Adipocyte (in vitro differentiated cells): ENCODE results near the gene GRAMD4.

Experiments used
- DNase-seq: peaks from one replicate; pipeline ENCODE4 v3.0.0-alpha.2; 2015; ENCODE audit warnings: low read depth
- H3K27me3 ChIP-seq: replicated peaks from 2 replicates; pipeline ENCODE4 v1.7.0; 2013; ENCODE audit warnings: mild to moderate bottlenecking, low read length, moderate library complexity; ENCODE audit not compliant: control insufficient read depth, insufficient read depth
- H3K36me3 ChIP-seq: 2 replicates; pipeline ENCODE4 v1.7.0; 2013; ENCODE audit warnings: low read length, mild to moderate bottlenecking, moderate library complexity; ENCODE audit not compliant: control insufficient read depth, insufficient read depth, severe bottlenecking
- H3K4me1 ChIP-seq: 2 replicates; pipeline ENCODE4 v1.7.0; 2013; ENCODE audit warnings: mild to moderate bottlenecking, low read length, moderate library complexity; ENCODE audit not compliant: control insufficient read depth, insufficient read depth
- H3K4me3 ChIP-seq: 2 replicates; pipeline ENCODE4 v1.7.0; 2013; ENCODE audit warnings: mild to moderate bottlenecking, low read length, moderate library complexity
- H3K9ac ChIP-seq: 2 replicates; pipeline ENCODE4 v1.7.0; 2013; ENCODE audit warnings: mild to moderate bottlenecking, low read length, moderate library complexity
- H3K9me3 ChIP-seq: 2 replicates; pipeline ENCODE4 v1.7.0; 2013; ENCODE audit warnings: mild to moderate bottlenecking, low read length, moderate library complexity; ENCODE audit not compliant: control insufficient read depth

GRAMD4 gene

DNA sequence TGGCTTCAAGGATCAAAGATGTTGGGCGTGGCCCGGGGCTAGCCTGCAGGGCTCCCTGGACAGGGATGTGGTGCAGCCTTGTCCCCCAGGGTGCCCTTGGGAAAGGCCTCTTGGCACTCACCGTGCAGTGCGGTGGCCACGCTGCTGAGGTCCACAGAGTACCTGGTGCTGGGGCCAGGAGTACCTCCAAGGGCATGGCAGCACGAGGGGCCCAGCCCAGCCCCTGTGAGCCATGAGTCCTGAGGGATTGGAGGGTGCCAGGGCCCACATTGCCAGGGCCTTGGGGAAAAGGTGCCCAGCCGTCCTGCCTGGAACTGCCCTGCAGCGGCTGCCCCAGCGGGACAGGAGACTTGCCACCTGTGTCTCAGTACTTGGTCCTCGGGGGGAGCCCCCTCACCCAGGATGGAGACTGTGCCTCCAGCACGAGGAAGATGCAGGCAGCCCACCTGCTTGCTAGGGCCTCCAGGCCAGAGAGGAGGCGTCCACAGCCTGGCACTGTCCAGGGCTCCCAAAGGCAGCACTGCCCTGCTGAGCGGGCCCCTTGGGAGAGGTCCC, 44.2 kb downstream of the GRAMD4 start:
- Histone ChIP-seq H3K27me3 (no peaks in the 10 kb centered on the region), H3K4me3 (no peak overlapping the region), H3K36me3 (peaks cover 29% of the 10 kb centered on the region), H3K9ac (no peak overlapping the region), H3K9me3 (no peaks in the 10 kb centered on the region), H3K4me1 (no peaks in the 10 kb centered on the region)
- no peak for DNase-seq

DNA sequence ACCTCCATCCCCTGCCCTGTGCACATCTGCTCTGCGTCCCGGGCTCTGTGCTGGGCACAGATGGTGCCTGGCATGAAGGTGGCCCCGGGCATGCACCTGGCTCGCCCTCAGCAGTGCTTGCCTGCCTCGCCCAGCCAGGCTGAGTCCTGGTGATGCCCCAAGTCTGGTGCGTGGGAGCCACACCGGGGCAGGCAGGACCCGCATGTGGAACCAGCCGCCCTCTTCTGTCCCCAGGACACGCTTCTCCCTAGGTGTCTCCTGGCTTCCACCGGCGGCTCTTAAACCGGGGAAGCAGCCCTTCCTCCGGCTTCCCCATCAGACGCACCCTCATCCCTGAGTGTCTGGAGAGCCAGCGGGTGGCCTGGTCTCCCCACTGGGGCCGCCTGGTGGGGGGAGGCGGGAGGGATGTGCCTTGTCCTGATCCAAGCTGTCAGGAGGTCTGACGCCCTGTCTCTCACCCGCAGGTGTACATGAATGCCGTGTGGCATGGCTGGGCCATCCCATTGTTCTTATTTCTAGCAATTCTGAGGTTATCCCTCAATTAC, 45.0 kb downstream of the GRAMD4 start:
- H3K4me3 ChIP-seq: no peak overlapping the region

DNA sequence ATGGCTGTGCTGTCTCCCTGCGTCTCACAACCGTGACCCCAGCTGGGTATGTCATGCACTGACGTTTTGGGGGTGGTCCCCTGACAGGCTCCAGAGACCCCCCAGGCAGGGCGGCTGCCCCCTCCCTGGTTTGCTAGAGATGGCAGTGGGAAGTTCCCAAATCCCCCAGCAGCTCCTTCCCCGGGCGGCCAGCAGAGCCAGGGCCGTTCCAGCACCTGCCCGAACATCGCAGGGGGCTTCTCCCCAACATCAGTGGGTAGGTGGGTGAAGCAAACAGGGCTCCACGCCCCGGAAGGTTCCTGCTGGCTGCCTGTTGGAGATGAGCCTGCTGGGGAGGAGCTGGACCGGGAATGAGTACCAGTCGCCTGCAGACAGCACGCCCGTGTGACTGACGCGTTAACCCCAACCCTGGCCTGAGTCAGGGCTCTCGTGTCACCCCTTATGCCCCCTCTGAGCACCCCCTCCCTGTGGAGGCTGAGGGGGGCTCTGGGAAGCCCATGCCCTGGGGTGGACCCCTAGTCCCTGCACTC, 45.6 kb downstream of the GRAMD4 start:
- peaks cover 36% of the 10 kb centered on the region for H3K36me3 ChIP-seq
- H3K9me3 ChIP-seq: no peaks in the 10 kb centered on the region
- H3K27me3 ChIP-seq: no peaks in the 10 kb centered on the region
- H3K9ac ChIP-seq: no peak overlapping the region
- H3K4me3 ChIP-seq: no peak overlapping the region
- DNase-seq: no peak
- H3K4me1 ChIP-seq: no peaks in the 10 kb centered on the region

More for the DNA sequence above, 45.0 kb downstream of the GRAMD4 start:
- Histone ChIP-seq H3K4me1 (no peaks in the 10 kb centered on the region), H3K9me3 (no peaks in the 10 kb centered on the region), H3K9ac (no peak overlapping the region), H3K36me3 (peaks cover 34% of the 10 kb centered on the region), H3K27me3 (no peaks in the 10 kb centered on the region)
- no peak for DNase-seq

DNA sequence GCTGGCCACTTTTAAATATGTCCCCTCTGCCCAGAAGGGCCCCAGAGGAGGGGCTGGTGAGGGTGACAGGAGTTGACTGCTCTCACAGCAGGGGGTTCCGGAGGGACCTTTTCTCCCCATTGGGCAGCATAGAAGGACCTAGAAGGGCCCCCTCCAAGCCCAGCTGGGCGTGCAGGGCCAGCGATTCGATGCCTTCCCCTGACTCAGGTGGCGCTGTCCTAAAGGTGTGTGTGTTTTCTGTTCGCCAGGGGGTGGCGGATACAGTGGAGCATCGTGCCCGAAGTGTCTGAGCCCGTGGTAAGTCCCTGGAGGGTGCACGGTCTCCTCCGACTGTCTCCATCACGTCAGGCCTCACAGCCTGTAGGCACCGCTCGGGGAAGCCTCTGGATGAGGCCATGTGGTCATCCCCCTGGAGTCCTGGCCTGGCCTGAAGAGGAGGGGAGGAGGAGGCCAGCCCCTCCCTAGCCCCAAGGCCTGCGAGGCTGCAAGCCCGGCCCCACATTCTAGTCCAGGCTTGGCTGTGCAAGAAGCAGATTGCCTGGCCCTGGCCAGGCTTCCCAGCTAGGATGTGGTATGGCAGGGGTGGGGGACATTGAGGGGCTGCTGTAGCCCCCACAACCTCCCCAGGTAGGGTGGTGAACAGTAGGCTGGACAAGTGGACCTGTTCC, 46.5 kb downstream of the GRAMD4 start:
- Histone ChIP-seq H3K9ac (no peak overlapping the region), H3K4me1 (no peaks in the 10 kb centered on the region), H3K9me3 (no peaks in the 10 kb centered on the region), H3K27me3 (no peaks in the 10 kb centered on the region), H3K4me3 (no peak overlapping the region), H3K36me3 (peaks cover 36% of the 10 kb centered on the region)
- DNase-seq: no peak

DNA sequence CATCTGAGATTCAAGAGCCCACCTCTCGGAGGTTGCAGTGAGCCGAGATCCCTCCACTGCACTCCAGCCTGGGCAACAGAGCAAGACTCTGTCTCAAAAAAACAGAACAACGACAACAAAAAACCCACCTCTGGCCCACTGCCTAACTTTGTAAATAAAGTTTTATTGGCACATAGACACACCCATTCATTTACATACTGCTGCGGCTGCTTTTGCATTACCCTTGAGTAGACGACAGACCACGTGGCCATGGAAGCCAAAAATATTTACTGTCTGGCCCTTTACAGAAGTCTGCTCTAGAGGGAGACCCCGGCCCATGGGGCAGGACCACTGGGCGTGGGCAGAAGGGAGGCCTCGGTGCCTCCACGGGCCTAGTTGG, 47.0 kb downstream of the GRAMD4 start:
- Histone ChIP-seq H3K36me3 (peaks cover 36% of the 10 kb centered on the region), H3K9ac (no peak overlapping the region)

DNA sequence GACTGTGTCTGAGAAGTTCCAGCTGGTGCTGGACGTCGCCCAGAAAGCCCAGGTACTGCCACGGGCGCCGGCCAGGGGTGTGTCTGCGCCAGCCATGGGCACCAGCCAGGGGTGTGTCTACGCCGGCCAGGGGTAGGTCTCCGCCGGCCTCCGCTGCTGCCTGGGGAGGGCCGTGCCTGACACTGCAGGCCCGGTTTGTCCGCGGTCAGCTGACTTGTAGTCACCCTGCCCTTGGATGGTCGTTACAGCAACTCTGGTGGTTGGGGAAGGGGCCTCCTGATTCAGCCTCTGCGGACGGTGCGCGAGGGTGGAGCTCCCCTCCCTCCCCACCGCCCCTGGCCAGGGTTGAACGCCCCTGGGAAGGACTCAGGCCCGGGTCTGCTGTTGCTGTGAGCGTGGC, 47.9 kb downstream of the GRAMD4 start:
- H3K9me3 ChIP-seq: no peaks in the 10 kb centered on the region
- peaks cover 36% of the 10 kb centered on the region for H3K36me3 ChIP-seq
- no peaks in the 10 kb centered on the region for H3K4me1 ChIP-seq
- no peak overlapping the region for H3K4me3 ChIP-seq
- H3K27me3 ChIP-seq: no peaks in the 10 kb centered on the region
- DNase-seq: no peak
- H3K9ac ChIP-seq: no peak overlapping the region

More for the DNA sequence above, 47.0 kb downstream of the GRAMD4 start:
- no peak overlapping the region for H3K4me3 ChIP-seq
- no peaks in the 10 kb centered on the region for H3K9me3 ChIP-seq
- no peak for DNase-seq
- H3K27me3 ChIP-seq: no peaks in the 10 kb centered on the region
- no peaks in the 10 kb centered on the region for H3K4me1 ChIP-seq

DNA sequence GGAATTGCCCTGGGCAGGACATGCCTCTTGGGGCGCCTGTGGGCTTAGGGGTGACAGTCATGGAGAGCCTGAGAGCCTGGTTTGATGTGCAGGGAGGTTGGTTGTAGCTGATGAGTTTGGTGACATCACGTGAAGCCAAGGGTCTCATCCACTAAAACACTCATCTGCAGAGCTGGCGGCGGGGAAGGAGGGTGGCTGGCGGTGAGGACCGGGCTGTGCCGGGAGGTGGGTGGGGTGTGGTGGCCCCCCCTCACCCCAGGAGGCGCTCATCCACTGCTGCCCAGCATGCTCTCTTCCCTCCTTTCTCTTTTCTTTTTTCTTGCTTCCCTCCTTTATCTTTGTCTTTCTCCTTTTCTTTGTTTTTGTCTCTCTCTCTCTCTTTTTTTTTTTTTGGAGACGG, 49.0 kb downstream of the GRAMD4 start:
- no peak for DNase-seq
- Histone ChIP-seq H3K9ac (no peak overlapping the region), H3K9me3 (no peaks in the 10 kb centered on the region), H3K27me3 (no peaks in the 10 kb centered on the region), H3K4me3 (no peak overlapping the region), H3K4me1 (no peaks in the 10 kb centered on the region), H3K36me3 (peaks cover 42% of the 10 kb centered on the region)

DNA sequence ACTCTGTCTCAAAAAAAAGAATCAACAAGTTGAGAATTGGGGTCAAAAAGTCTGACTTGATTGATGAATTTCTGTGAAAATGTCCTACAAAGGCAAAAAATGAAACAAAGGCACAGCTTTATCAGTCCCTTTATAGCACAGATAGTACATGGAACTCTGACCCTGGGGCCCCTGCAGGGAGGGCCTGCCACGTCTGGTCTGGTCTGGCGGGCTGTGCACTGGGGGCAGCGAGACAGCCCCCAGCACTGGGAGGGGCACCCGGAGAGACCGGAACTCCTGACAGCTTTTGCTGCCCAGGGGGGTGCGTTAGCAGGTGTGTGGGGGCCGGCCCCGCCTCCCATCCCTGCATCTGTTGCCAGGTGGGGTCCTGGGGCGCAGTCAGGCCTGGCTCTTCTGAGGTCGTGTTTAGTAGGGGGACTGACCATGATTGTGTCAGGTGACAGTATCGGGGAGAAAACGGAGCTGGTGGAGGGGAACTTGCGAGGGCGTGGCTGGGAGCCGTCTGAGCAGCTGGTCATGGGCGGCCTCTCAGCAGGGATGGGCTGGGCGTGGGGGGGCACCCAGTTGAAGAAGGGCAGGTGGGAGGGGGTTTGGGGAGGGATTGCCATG, 51.7 kb downstream of the GRAMD4 start:
- Histone ChIP-seq H3K27me3 (no peaks in the 10 kb centered on the region), H3K36me3 (peaks cover 39% of the 10 kb centered on the region), H3K9me3 (no peaks in the 10 kb centered on the region), H3K9ac (no peak overlapping the region), H3K4me1 (no peaks in the 10 kb centered on the region), H3K4me3 (no peak overlapping the region)
- no peak for DNase-seq

DNA sequence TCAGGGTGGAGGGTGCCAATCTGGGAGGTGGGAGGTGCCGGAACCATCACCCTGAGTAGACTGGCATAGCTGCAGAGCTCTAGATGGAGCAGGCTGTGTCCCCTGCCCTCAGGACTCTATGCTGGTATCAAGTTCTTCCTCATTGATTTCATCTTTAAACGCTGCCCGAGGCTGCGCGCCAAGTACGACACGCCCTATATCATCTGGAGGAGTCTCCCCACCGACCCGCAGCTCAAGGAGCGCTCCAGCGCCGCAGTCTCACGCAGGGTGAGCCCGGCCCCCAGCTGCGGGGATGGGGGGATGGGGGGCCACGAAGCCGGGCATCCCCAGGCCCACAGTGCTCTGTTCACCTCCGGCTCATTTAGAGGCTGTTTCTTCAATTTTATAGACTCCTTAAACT, 52.5 kb downstream of the GRAMD4 start:
- Histone ChIP-seq H3K36me3 (peaks cover 31% of the 10 kb centered on the region), H3K4me1 (no peaks in the 10 kb centered on the region), H3K4me3 (no peak overlapping the region), H3K9me3 (no peaks in the 10 kb centered on the region), H3K9ac (no peak overlapping the region), H3K27me3 (no peaks in the 10 kb centered on the region)
- DNase-seq: no peak

DNA sequence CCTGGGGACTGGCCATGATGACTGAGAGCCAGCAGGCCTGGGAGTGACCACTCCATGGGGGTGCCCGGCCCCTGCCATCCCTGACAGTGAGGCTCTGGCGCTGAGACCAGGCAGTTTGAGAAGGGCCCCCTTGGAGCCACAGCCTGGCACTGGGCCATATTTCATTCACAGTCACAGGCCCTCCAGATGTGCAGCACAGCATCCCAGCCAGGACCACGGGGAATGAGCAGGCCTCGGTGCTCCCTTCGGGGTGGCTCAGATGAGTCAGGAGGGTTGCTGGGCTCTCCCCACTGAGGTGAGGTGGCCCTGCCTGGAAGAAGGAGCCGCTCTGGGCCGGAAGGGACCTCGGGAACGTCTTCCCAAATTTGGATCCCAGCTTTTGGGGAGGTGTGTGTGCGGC, 53.0 kb downstream of the GRAMD4 start:
- no peaks in the 10 kb centered on the region for H3K9me3 ChIP-seq
- DNase-seq: no peak
- no peaks in the 10 kb centered on the region for H3K27me3 ChIP-seq
- peaks cover 27% of the 10 kb centered on the region for H3K36me3 ChIP-seq
- H3K4me1 ChIP-seq: no peaks in the 10 kb centered on the region
- no peak overlapping the region for H3K4me3 ChIP-seq
- no peak overlapping the region for H3K9ac ChIP-seq

DNA sequence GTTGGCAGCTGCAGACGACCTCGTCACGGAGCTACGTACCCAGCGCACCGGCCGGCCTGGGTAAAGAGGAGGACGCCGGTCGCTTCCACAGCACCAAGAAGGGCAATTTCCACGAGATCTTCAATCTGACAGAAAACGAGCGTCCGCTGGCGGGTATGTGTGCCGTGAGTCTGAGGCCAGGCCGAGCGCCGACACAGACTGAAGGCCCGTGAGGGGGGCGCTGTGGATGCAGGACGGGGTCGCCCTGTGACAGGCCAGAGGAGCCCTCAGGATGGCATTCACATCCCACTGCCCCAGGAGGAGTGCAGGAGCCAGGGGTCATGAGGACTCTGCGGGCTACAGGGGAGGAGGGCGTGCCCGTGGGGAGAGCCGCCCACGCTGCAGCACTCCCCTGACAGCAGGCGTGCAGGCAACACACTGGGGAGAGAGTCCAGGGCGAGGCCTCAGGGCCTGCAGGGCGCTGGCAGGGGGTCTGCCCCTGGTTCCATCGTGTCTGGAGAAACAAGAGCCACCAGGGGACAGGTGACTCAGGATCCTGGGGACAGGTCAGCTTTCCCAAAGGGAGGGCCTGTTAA, 53.6 kb downstream of the GRAMD4 start:
- Histone ChIP-seq H3K9ac (no peak overlapping the region), H3K4me3 (no peak overlapping the region), H3K4me1 (no peaks in the 10 kb centered on the region), H3K9me3 (no peaks in the 10 kb centered on the region), H3K36me3 (peaks cover 23% of the 10 kb centered on the region), H3K27me3 (no peaks in the 10 kb centered on the region)
- no peak for DNase-seq
